Caco-2 (cell line): ENCODE results near the gene LONP2. TPM values are rescaled to one million over a fixed set of nuclear protein-coding genes. Genes with fewer than 3 reads are reported as not detected.

ENCODE experiments used
- BruUV-seq: library from RNA; stranded (reverse); fragments of 400-500 nt; replicated peaks from 2 replicates; lab custom pipeline; 2021; lab: Mats Ljungman, UMichigan
- CTCF ChIA-PET: fragments of 300-600 bp; sonication (Branson Sonifier 250); formaldehyde crosslinking; loops from one replicate; lab custom pipeline; 2022; ENCODE audit warnings: antibody characterized with exemption; lab: Charles Lee
- POLR2A ChIA-PET: fragments of 300-600 bp; sonication (Branson Sonifier 250); formaldehyde crosslinking; loops from one replicate; lab custom pipeline; 2022; ENCODE audit warnings: antibody characterized with exemption; lab: Charles Lee
- DNase-seq, 2 experiments: peaks; one replicate each; pipeline versions ENCODE4 v3.0.0 to v3.0.0-alpha.2; 2020 to 2022
- H3K27me3 ChIP-seq: replicated peaks from 2 replicates; pipeline ENCODE4 v1.6.0; 2011; ENCODE audit warnings: low read length; ENCODE audit not compliant: control insufficient read depth, insufficient read depth
- H3K36me3 ChIP-seq: 2 replicates; pipeline ENCODE4 v1.5.1; 2011; ENCODE audit warnings: low read length; ENCODE audit not compliant: control insufficient read depth, insufficient read depth
- H3K4me1 ChIP-seq: fragments of 250-450 bp; sonication (Bioruptor Pico); 2 replicates; pipeline ENCODE4 v1.5.1; 2020; ENCODE audit warnings: mild to moderate bottlenecking
- H3K4me3 ChIP-seq: 2 replicates; pipeline ENCODE4 v1.5.1; 2011; ENCODE audit warnings: low read depth, mild to moderate bottlenecking, control low read depth, low read length
- H3K9me3 ChIP-seq: fragments of 250-450 bp; sonication (Bioruptor Pico); 2 replicates; pipeline ENCODE4 v1.5.1; 2020; ENCODE audit warnings: mild to moderate bottlenecking, moderate library complexity
- H3K27ac Mint-ChIP-seq: one replicate; pipeline ENCODE4 v1.8.0; 2022; ENCODE audit warnings: mixed read lengths; ENCODE audit not compliant: unreplicated experiment
- H3K27me3 Mint-ChIP-seq: one replicate; pipeline ENCODE4 v1.8.0; 2022; ENCODE audit warnings: mixed read lengths; ENCODE audit not compliant: insufficient read depth, unreplicated experiment
- H3K36me3 Mint-ChIP-seq: one replicate; pipeline ENCODE4 v1.8.0; 2022; ENCODE audit warnings: mild to moderate bottlenecking, mixed read lengths; ENCODE audit not compliant: insufficient read depth, unreplicated experiment
- H3K4me1 Mint-ChIP-seq: one replicate; pipeline ENCODE4 v1.8.0; 2022; ENCODE audit warnings: low read depth, mixed read lengths; ENCODE audit not compliant: unreplicated experiment
- H3K4me3 Mint-ChIP-seq: one replicate; pipeline ENCODE4 v1.8.0; 2022; ENCODE audit warnings: mild to moderate bottlenecking, moderate library complexity, mixed read lengths; ENCODE audit not compliant: unreplicated experiment
- H3K9me3 Mint-ChIP-seq: one replicate; pipeline ENCODE4 v1.8.0; 2022; ENCODE audit warnings: mixed read lengths; ENCODE audit not compliant: unreplicated experiment
- CTCF ChIP-seq, 2 experiments: fragments of 200-600 bp in 1 of 2; IDR thresholded peaks; 1 replicate in 1 of 2; 2 replicates in 1 of 2; pipeline versions ENCODE4 v1.5.1 to v1.8.0; 2011 to 2022; ENCODE audit warnings: antibody characterized with exemption in 1 of 2, control low read depth in 1 of 2, inconsistent platforms in 1 of 2, low read depth in 1 of 2, low read length in 1 of 2, mild to moderate bottlenecking in 1 of 2, moderate library complexity in 1 of 2; ENCODE audit not compliant: insufficient read depth in 1 of 2, severe bottlenecking in 1 of 2, unreplicated experiment in 1 of 2
- intact Hi-C: fragments of 100-400 bp; cut with micrococcal nuclease; formaldehyde crosslinking; loops from one replicate; pipeline ENCODE4 v1.10.0; 2022; ENCODE audit not compliant: unreplicated experiment
- total RNA-seq: library from RNA; stranded (reverse); gene quantifications from 2 replicates; pipeline ENCODE4 v1.2.3, GENCODE V29; 2022

The LONP2 gene
- total RNA-seq, 1 experiment from 2014 or later, result 32.1 TPM

- no peaks in the 10 kb centered on the region for H3K27me3 Mint-ChIP-seq
- DNase-seq, result no peak
- Histone ChIP-seq H3K4me3 (no peak overlapping the region), H3K27me3 (no peaks in the 10 kb centered on the region), H3K36me3 (no peaks in the 10 kb centered on the region), H3K9me3 (no peaks in the 10 kb centered on the region), H3K4me1 (peaks cover 11% of the 10 kb centered on the region)
- no peaks in the 10 kb centered on the region for H3K4me1 Mint-ChIP-seq
- no peak overlapping the region for H3K27ac Mint-ChIP-seq
- intact Hi-C loops, result no loop called here
- CTCF ChIA-PET, result no interaction called here
- POLR2A ChIA-PET, result no interaction called here
- no peaks in the 10 kb centered on the region for H3K9me3 Mint-ChIP-seq
- BruUV-seq, result no TSS peak
- peaks cover 31% of the 10 kb centered on the region for H3K36me3 Mint-ChIP-seq
- H3K4me3 Mint-ChIP-seq, result no peak overlapping the region
- TF ChIP-seq CTCF (IDR thresholded peaks at IDR 0.05; ENCODE audit: insufficient read depth in 1 of 2, low read depth in 1 of 2, low read length in 1 of 2, severe bottlenecking in 1 of 2, unreplicated experiment in 1 of 2), result no peak
Measured at GRCh38 chr16:48294724-48295123, 50.6 kb downstream of the LONP2 start.

- H3K27ac Mint-ChIP-seq, result no peak overlapping the region
- CTCF ChIA-PET, result no interaction called here
- Histone ChIP-seq H3K4me1 (peaks cover 11% of the 10 kb centered on the region), H3K27me3 (no peaks in the 10 kb centered on the region), H3K9me3 (no peaks in the 10 kb centered on the region), H3K36me3 (no peaks in the 10 kb centered on the region), H3K4me3 (no peak overlapping the region)
- POLR2A ChIA-PET, result no interaction called here
- BruUV-seq, result no TSS peak
- no peaks in the 10 kb centered on the region for H3K4me1 Mint-ChIP-seq
- peak in 1 of 2 experiments; percentile 20 for DNase-seq
- no peaks in the 10 kb centered on the region for H3K27me3 Mint-ChIP-seq
- TF ChIP-seq CTCF (IDR thresholded peaks at IDR 0.05; ENCODE audit: insufficient read depth in 1 of 2, low read depth in 1 of 2, low read length in 1 of 2, severe bottlenecking in 1 of 2, unreplicated experiment in 1 of 2), result no peak
- peaks cover 31% of the 10 kb centered on the region for H3K36me3 Mint-ChIP-seq
- intact Hi-C loops, result no loop called here
- H3K9me3 Mint-ChIP-seq, result no peaks in the 10 kb centered on the region
- H3K4me3 Mint-ChIP-seq, result no peak overlapping the region
Measured at GRCh38 chr16:48295488-48296281, 51.6 kb downstream of the LONP2 start.

- Mint-ChIP-seq H3K9me3 (no peaks in the 10 kb centered on the region), H3K36me3 (peaks cover 24% of the 10 kb centered on the region), H3K27ac (no peak overlapping the region), H3K27me3 (no peaks in the 10 kb centered on the region), H3K4me1 (no peaks in the 10 kb centered on the region), H3K4me3 (no peak overlapping the region)
- H3K4me3 ChIP-seq, result no peak overlapping the region
- ChIA-PET POLR2A (no interaction called here), CTCF (interaction anchor here (0.5 kb wide), 1 partner anchor 54 kb away, joined by 3 read pairs; no protein-coding TSS in a partner anchor)
- peaks cover 11% of the 10 kb centered on the region for H3K4me1 ChIP-seq
- no peaks in the 10 kb centered on the region for H3K9me3 ChIP-seq
- H3K27me3 ChIP-seq, result no peaks in the 10 kb centered on the region
- TF ChIP-seq CTCF (IDR thresholded peaks at IDR 0.05; ENCODE audit: insufficient read depth in 1 of 2, low read depth in 1 of 2, low read length in 1 of 2, severe bottlenecking in 1 of 2, unreplicated experiment in 1 of 2), result no peak
- intact Hi-C loops, result no loop called here
- no peak for DNase-seq
- BruUV-seq, result no TSS peak
- no peaks in the 10 kb centered on the region for H3K36me3 ChIP-seq
Measured at GRCh38 chr16:48299471-48299870, 55.4 kb downstream of the LONP2 start.
